Kidney (tissue), 14 donors: ENCODE results near the gene ENOPH1. TPM values are rescaled to one million over a fixed set of nuclear protein-coding genes. Genes with fewer than 3 reads are reported as not detected.

ENCODE experiments used
- DNase-seq, 5 donors: peaks; one replicate each; pipeline ENCODE4 v3.0.0-alpha.2; 2013 to 2020
- FAIRE-seq: peaks from 2 replicates; lab custom pipeline; 2012; peaks lifted over from hg19 to GRCh38; lab: Jason Lieb, UNC
- H3K27ac ChIP-seq, 2 donors: one replicate each; pipeline ENCODE4 v1.7.0; 2013; ENCODE audit warnings: low read depth in 2 of 2, low read length in 2 of 2, inconsistent platforms in 1 of 2
- H3K27me3 ChIP-seq: one replicate; pipeline ENCODE4 v1.7.1; 2013; ENCODE audit warnings: low read length, inconsistent platforms; ENCODE audit not compliant: control insufficient read depth, insufficient read depth
- H3K36me3 ChIP-seq, 3 donors: one replicate each; pipeline versions ENCODE4 v1.7.0 to v1.7.1; 2013; ENCODE audit warnings: low read length in 3 of 3, control low read depth in 1 of 3, inconsistent platforms in 1 of 3; ENCODE audit not compliant: insufficient read depth in 3 of 3, control insufficient read depth in 2 of 3
- H3K4me1 ChIP-seq, 3 donors: one replicate each; pipeline versions ENCODE4 v1.7.0 to v1.7.1; 2013; ENCODE audit warnings: low read length in 3 of 3, inconsistent platforms in 1 of 3, low read depth in 1 of 3; ENCODE audit not compliant: control insufficient read depth in 2 of 3, insufficient read depth in 2 of 3
- H3K4me3 ChIP-seq, 3 donors: one replicate each; pipeline versions ENCODE4 v1.7.0 to v1.8.1; 2013; ENCODE audit warnings: low read length in 3 of 3, control low read depth in 1 of 3, inconsistent platforms in 1 of 3
- H3K9ac ChIP-seq, 3 donors: one replicate each; pipeline versions ENCODE4 v1.7.0 to v1.7.1; 2013; ENCODE audit warnings: low read length in 3 of 3, control low read depth in 1 of 3, inconsistent platforms in 1 of 3
- H3K9me3 ChIP-seq, 3 donors: one replicate each; pipeline versions ENCODE4 v1.7.0 to v1.7.1; 2013; ENCODE audit warnings: low read length in 3 of 3, control low read depth in 1 of 3, inconsistent platforms in 1 of 3; ENCODE audit not compliant: control insufficient read depth in 2 of 3, insufficient read depth in 1 of 3
- CTCF ChIP-seq: IDR thresholded peaks from 3 replicates; pipeline ENCODE4 v1.5.1; 2012; ENCODE audit warnings: mild to moderate bottlenecking, moderate library complexity, borderline replicate concordance; ENCODE audit not compliant: insufficient read depth; ENCODE audit errors: extremely low read depth
- intact Hi-C: fragments of 100-400 bp; cut with DNase I; formaldehyde crosslinking; loops from one replicate; pipeline ENCODE4 v1.11.1; 2022
- polyA plus RNA-seq: library from polyadenylated mRNA; stranded (reverse); fragments of 350-450 nt; fragmentation: Illumina TruSeq; extraction: RNeasy Lipid Tissue Mini Kit (QIAGEN cat#74804); gene quantifications from one replicate; pipeline ENCODE4 v1.2.3, GENCODE V29; 2014; ENCODE audit warnings: low read depth, low replicate concordance; ENCODE audit not compliant: insufficient read depth
- total RNA-seq: library from RNA; stranded (reverse); fragmentation: NEBNext Ultra II Directional; extraction: Animal tissue kit (Norgen Biotek cat#: 25700); gene quantifications from one replicate; pipeline ENCODE4 v1.2.1, GENCODE V29; 2021
- donor health status: control.
- donor health status: control.
- donor health status: control.
- donor health status: control.
- donor health status: control.
- donor health status: DM: yes; HTN: yes; CAD: no.
- donor health status: Normal renal cell carcinoma (clear cell type).

ENOPH1 gene
- total and polyA plus RNA-seq, 2 donors from 2014 or later = 30.3 to 36.0 TPM

- intact Hi-C loops = no loop called here
These were observed 61.0 kb downstream of the ENOPH1 start for GRCh38 chr4:82491251-82491960.

GRCh38 chr4:82493721-82494425 is 63.5 kb downstream of the ENOPH1 start:
- Histone ChIP-seq H3K4me1 (no peaks in the 10 kb centered on the region), H3K27ac (no peak overlapping the region), H3K9me3 (no peaks in the 10 kb centered on the region), H3K36me3 (no peaks in the 10 kb centered on the region), H3K9ac (no peak overlapping the region), H3K4me3 (no peak overlapping the region), H3K27me3 (no peaks in the 10 kb centered on the region)
- no peak for FAIRE-seq
- no peak for TF ChIP-seq CTCF
- intact Hi-C loops = no loop called here
- no peak for DNase-seq

More at GRCh38 chr4:82491251-82491960, 61.0 kb downstream of the ENOPH1 start:
- TF ChIP-seq CTCF = no peak
- Histone ChIP-seq H3K9ac (no peak overlapping the region), H3K4me1 (no peaks in the 10 kb centered on the region), H3K36me3 (no peaks in the 10 kb centered on the region), H3K27me3 (no peaks in the 10 kb centered on the region), H3K9me3 (no peaks in the 10 kb centered on the region), H3K27ac (no peak overlapping the region), H3K4me3 (no peak overlapping the region)
- DNase-seq = no peak
- FAIRE-seq = no peak

- no peak for FAIRE-seq
- no peak overlapping the region for H3K4me3 ChIP-seq
- no peaks in the 10 kb centered on the region for H3K36me3 ChIP-seq
- H3K27ac ChIP-seq = no peak overlapping the region
- no peaks in the 10 kb centered on the region for H3K9me3 ChIP-seq
- no peak for TF ChIP-seq CTCF
- intact Hi-C loops = no loop called here
- no peak overlapping the region for H3K9ac ChIP-seq
- no peak for DNase-seq
- no peaks in the 10 kb centered on the region for H3K4me1 ChIP-seq
- no peaks in the 10 kb centered on the region for H3K27me3 ChIP-seq
These were observed 65.3 kb downstream of the ENOPH1 start for GRCh38 chr4:82495666-82496065.
